ENCODE data around the gene MCEE. TPM values are rescaled to one million over a fixed set of nuclear protein-coding genes. Genes with fewer than 3 reads are reported as not detected.
A peak's percentile ranks its signal among the peaks of the same experiment; 100 is the strongest.

Gene MCEE
- total RNA-seq, 1 experiment from 2014 or later = 15.8 TPM

GRCh38 chr2:71173096-71173495 lies 43.1 kb upstream of the MCEE start:
- CTCF ChIA-PET = interaction anchor here (0.6 kb wide), 1 partner anchor 121 kb away, joined by 4 read pairs; no protein-coding TSS in a partner anchor
- DNase-seq = no peak
- BruUV-seq (replicated peaks) = no TSS peak
- no peaks in the 10 kb centered on the region for H4K20me1 ChIP-seq (ENCODE audit: insufficient read depth)
- no peak overlapping the region for H2AFZ ChIP-seq
- no peaks in the 10 kb centered on the region for H3K36me3 ChIP-seq (ENCODE audit: low read depth)
- no peaks in the 10 kb centered on the region for H3F3A ChIP-seq (ENCODE audit: insufficient read depth, low read depth)
- H3K9me2 ChIP-seq (ENCODE audit: insufficient read depth) = no peaks in the 10 kb centered on the region
- no peaks in the 10 kb centered on the region for H3K4me1 ChIP-seq (replicated peaks; ENCODE audit: insufficient read depth)
- no peak overlapping the region for H3K4me2 ChIP-seq
- H3K79me2 ChIP-seq (ENCODE audit: low read depth) = no peaks in the 10 kb centered on the region
- no peaks in the 10 kb centered on the region; the same call in 1 of the 2 replicates for H3K27me3 ChIP-seq (ENCODE audit: insufficient read depth, low read depth)
- H3K27ac ChIP-seq = no peak overlapping the region
- intact Hi-C loops (cut with micrococcal nuclease; ENCODE audit: unreplicated experiment) = no loop called here
- no peaks in the 10 kb centered on the region for H3K9me3 ChIP-seq (ENCODE audit: insufficient read depth, low read depth)
- POLR2A ChIA-PET (ENCODE audit: unreplicated experiment) = no interaction called here
- no peak for TF ChIP-seq EZH2 (IDR thresholded peaks at IDR 0.05; ENCODE audit: low read depth)
- TF ChIP-seq, protein P1, sequence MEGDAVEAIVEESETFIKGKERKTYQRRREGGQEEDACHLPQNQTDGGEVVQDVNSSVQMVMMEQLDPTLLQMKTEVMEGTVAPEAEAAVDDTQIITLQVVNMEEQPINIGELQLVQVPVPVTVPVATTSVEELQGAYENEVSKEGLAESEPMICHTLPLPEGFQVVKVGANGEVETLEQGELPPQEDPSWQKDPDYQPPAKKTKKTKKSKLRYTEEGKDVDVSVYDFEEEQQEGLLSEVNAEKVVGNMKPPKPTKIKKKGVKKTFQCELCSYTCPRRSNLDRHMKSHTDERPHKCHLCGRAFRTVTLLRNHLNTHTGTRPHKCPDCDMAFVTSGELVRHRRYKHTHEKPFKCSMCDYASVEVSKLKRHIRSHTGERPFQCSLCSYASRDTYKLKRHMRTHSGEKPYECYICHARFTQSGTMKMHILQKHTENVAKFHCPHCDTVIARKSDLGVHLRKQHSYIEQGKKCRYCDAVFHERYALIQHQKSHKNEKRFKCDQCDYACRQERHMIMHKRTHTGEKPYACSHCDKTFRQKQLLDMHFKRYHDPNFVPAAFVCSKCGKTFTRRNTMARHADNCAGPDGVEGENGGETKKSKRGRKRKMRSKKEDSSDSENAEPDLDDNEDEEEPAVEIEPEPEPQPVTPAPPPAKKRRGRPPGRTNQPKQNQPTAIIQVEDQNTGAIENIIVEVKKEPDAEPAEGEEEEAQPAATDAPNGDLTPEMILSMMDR (conservative IDR thresholded peaks at IDR 0.05) = no peak
- H3K4me3 ChIP-seq = no peak overlapping the region

DNA sequence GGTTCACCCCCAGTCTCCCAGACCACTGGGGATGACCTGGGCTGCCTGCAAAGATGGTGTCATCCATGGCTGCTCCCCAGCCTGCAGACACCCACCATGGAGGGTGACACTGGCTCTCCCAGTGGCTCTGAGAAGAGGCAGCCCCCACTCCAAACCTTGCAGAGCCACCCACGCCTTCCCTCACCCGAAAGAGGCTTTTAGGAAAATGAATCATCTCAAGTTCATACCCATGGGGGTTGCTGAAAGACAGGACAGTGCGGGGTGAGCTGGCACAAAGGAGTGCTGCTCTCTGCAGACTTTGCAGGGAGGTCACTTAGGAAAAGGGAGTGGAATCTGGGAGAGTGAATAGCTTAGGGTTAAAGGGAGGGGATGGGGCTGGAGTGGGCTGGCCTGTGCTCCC lies 36.8 kb upstream of the MCEE start:
- Histone ChIP-seq H3K9me3 (ENCODE audit: insufficient read depth, low read depth) (no peaks in the 10 kb centered on the region), H3K4me1 (replicated peaks; ENCODE audit: insufficient read depth) (no peaks in the 10 kb centered on the region), H4K20me1 (ENCODE audit: insufficient read depth) (no peaks in the 10 kb centered on the region), H3K9me2 (ENCODE audit: insufficient read depth) (no peaks in the 10 kb centered on the region), H3K4me2 (no peak overlapping the region), H3K27ac (no peak overlapping the region), H3K27me3 (ENCODE audit: insufficient read depth, low read depth) (no peaks in the 10 kb centered on the region; the same call in 1 of the 2 replicates), H3K36me3 (ENCODE audit: low read depth) (no peaks in the 10 kb centered on the region), H3K4me3 (no peak overlapping the region), H2AFZ (no peak overlapping the region), H3F3A (ENCODE audit: insufficient read depth, low read depth) (no peaks in the 10 kb centered on the region), H3K79me2 (ENCODE audit: low read depth) (no peaks in the 10 kb centered on the region)
- intact Hi-C loops (cut with micrococcal nuclease; ENCODE audit: unreplicated experiment) = no loop called here
- ChIA-PET CTCF (no interaction called here), POLR2A (ENCODE audit: unreplicated experiment) (no interaction called here)
- no peak for DNase-seq
- no TSS peak for BruUV-seq (replicated peaks)
- no peak for TF ChIP-seq EZH2 (IDR thresholded peaks at IDR 0.05; ENCODE audit: low read depth)
- TF ChIP-seq, protein P1 (conservative IDR thresholded peaks at IDR 0.05) = no peak

DNA sequence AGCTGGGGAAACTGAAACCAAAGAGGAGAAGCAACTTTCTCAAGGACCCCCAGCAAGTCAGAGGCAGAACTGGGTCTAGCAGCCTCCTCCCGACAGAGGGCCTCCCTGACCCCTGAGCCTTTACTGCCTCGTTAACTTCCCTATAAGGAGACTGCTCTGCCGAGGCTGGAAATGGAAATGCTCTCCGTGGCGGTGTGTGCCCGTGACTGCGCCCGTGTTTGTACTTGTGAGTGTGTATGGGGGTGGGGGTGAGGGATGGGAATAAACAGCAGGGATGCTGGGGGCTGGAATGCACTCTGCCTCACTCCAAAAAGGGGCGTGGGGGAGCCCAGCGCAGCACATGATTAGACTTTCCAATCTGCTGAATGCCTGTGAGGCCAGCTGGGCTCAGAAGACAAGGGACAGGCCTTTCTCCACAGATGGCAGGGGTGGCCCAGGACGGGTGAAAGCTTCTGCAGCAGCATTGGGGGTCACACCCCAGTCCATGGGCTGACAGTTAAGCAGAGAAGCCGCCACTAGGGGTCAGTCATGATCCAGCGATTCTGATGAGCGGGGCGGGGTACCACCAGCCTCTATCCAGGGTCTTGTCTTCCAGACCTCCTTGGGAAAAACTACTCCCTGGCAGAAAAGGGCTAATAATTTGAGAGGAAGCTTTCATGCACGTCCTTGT lies 27.2 kb upstream of the MCEE start:
- Histone ChIP-seq H3K4me2 (peak overlapping the region; percentile 31), H3K36me3 (ENCODE audit: low read depth) (no peaks in the 10 kb centered on the region), H3K4me3 (no peak overlapping the region), H3F3A (ENCODE audit: insufficient read depth, low read depth) (no peaks in the 10 kb centered on the region), H3K9me3 (ENCODE audit: insufficient read depth, low read depth) (no peaks in the 10 kb centered on the region), H4K20me1 (ENCODE audit: insufficient read depth) (no peaks in the 10 kb centered on the region), H2AFZ (no peak overlapping the region), H3K4me1 (replicated peaks; ENCODE audit: insufficient read depth) (no peaks in the 10 kb centered on the region), H3K27ac (no peak overlapping the region), H3K27me3 (ENCODE audit: insufficient read depth, low read depth) (no peaks in the 10 kb centered on the region), H3K79me2 (ENCODE audit: low read depth) (no peaks in the 10 kb centered on the region), H3K9me2 (ENCODE audit: insufficient read depth) (no peaks in the 10 kb centered on the region)
- BruUV-seq (replicated peaks) = no TSS peak
- POLR2A ChIA-PET (ENCODE audit: unreplicated experiment) = no interaction called here
- CTCF ChIA-PET = interaction anchor here (0.6 kb wide), 1 partner anchor 384 kb away, joined by 3 read pairs; no protein-coding TSS in a partner anchor
- peak in 1 of 2 experiments; percentile 34 for DNase-seq
- intact Hi-C loops (cut with micrococcal nuclease; ENCODE audit: unreplicated experiment) = loop anchor here (5.0 to 10.0 kb wide), 2 partner anchors 292 to 355 kb away; no protein-coding TSS in a partner anchor
- TF ChIP-seq EZH2 (IDR thresholded peaks at IDR 0.05; ENCODE audit: low read depth) = no peak
- TF ChIP-seq, protein P1 (conservative IDR thresholded peaks at IDR 0.05) = peak; percentile 75
